AG09319 (cell line): ENCODE measurements around the gene ADAMTS3.

Experiments used
- DNase-seq: peaks from one replicate; pipeline ENCODE4 v3.0.0-alpha.2; 2010; ENCODE audit warnings: low read depth; ENCODE audit errors: extremely low read depth
- CTCF ChIP-seq: IDR thresholded peaks from 2 replicates; pipeline ENCODE4 v1.5.1; 2011; ENCODE audit warnings: low read depth, mild to moderate bottlenecking, inconsistent platforms, low read length, moderate library complexity

Gene ADAMTS3

GRCh38 chr4:72500214-72500613 is 68.8 kb downstream of the ADAMTS3 start:
- DNase-seq, result no peak
- no peak for TF ChIP-seq CTCF

- no peak for DNase-seq
- peak; percentile 11 for TF ChIP-seq CTCF
Observed at GRCh38 chr4:72496119-72496518, 72.9 kb downstream of the ADAMTS3 start.

- no peak for TF ChIP-seq CTCF
- no peak for DNase-seq
Observed at GRCh38 chr4:72494156-72494555, 74.9 kb downstream of the ADAMTS3 start.

GRCh38 chr4:72489267-72489666 is 79.8 kb downstream of the ADAMTS3 start:
- no peak for TF ChIP-seq CTCF
- peak; percentile 31 for DNase-seq

GRCh38 chr4:72486991-72487390 is 82.0 kb downstream of the ADAMTS3 start:
- no peak for DNase-seq
- TF ChIP-seq CTCF, result no peak

- no peak for TF ChIP-seq CTCF
- no peak for DNase-seq
Observed at GRCh38 chr4:72484981-72485380, 84.0 kb downstream of the ADAMTS3 start.

GRCh38 chr4:72473434-72473900 is 95.6 kb downstream of the ADAMTS3 start:
- TF ChIP-seq CTCF, result no peak
- no peak for DNase-seq
